ENCODE data around the gene NUDT22.
A peak's percentile ranks its signal among the peaks of the same experiment; 100 is the strongest.

Gene NUDT22

GRCh38 chr11:64259533-64260067 is 33.5 kb downstream of the NUDT22 start:
- no peak for DNase-seq

GRCh38 chr11:64260147-64260708 is 34.2 kb downstream of the NUDT22 start:
- no peak for DNase-seq

- DNase-seq: no peak
These were observed 35.5 kb downstream of the NUDT22 start for GRCh38 chr11:64261556-64262080.

GRCh38 chr11:64262271-64263002 is 36.4 kb downstream of the NUDT22 start:
- no peak for DNase-seq

- no peak for DNase-seq
These were observed 37.2 kb downstream of the NUDT22 start for GRCh38 chr11:64263021-64263946.

- no peak for DNase-seq
These were observed 37.9 kb downstream of the NUDT22 start for GRCh38 chr11:64263947-64264317.

GRCh38 chr11:64264371-64264852 is 38.3 kb downstream of the NUDT22 start:
- no peak for DNase-seq

GRCh38 chr11:64265176-64266160 is 39.4 kb downstream of the NUDT22 start:
- DNase-seq: no peak

GRCh38 chr11:64266339-64266738 is 40.3 kb downstream of the NUDT22 start:
- DNase-seq: no peak

- DNase-seq: no peak
These were observed 41.3 kb downstream of the NUDT22 start for GRCh38 chr11:64267207-64267945.

- DNase-seq: no peak
These were observed 42.2 kb downstream of the NUDT22 start for GRCh38 chr11:64268025-64268892.

GRCh38 chr11:64268893-64269539 is 42.9 kb downstream of the NUDT22 start:
- peak in 1 of 2 donors; percentile 79 for DNase-seq

GRCh38 chr11:64269540-64270220 is 43.6 kb downstream of the NUDT22 start:
- peak; percentile 95 to 97 for DNase-seq

GRCh38 chr11:64275031-64275800 is 49.1 kb downstream of the NUDT22 start:
- no peak for DNase-seq

- no peak for DNase-seq
These were observed 49.8 kb downstream of the NUDT22 start for GRCh38 chr11:64275841-64276240.

GRCh38 chr11:64276653-64277431 is 50.8 kb downstream of the NUDT22 start:
- no peak for DNase-seq

- no peak for DNase-seq
These were observed 52.6 kb downstream of the NUDT22 start for GRCh38 chr11:64278576-64279190.
